ENCODE measurements around the gene BCKDK. TPM values are rescaled to one million over a fixed set of nuclear protein-coding genes. Genes with fewer than 3 reads are reported as not detected.

Gene BCKDK
- total and polyA plus RNA-seq, 4 donors, result 16.2 to 61.8 (median 33.9) TPM

GRCh38 chr16:31128711-31129567 lies 20.8 kb downstream of the BCKDK start:
- Histone ChIP-seq H3K27me3 (ENCODE audit: control insufficient read depth in 3 of 3, insufficient read depth in 3 of 3, low read length in 2 of 3) (no peaks in the 10 kb centered on the region), H3K4me1 (ENCODE audit: control insufficient read depth in 5 of 5, insufficient read depth in 5 of 5, low read length in 5 of 5) (peaks cover 0 to 27% (median 7%) of the 10 kb centered on the region in 5 donors), H3K4me3 (no peak overlapping the region), H3K36me3 (ENCODE audit: control insufficient read depth in 4 of 4, insufficient read depth in 4 of 4, low read length in 4 of 4) (peaks cover 15 to 35% (median 26%) of the 10 kb centered on the region in 4 donors), H3K27ac (ENCODE audit: low read depth in 1 of 2, low read length in 1 of 2) (peak overlapping the region; percentile 28 to 94), H3K9me3 (ENCODE audit: control insufficient read depth in 4 of 4, insufficient read depth in 3 of 4, low read length in 3 of 4) (no peaks in the 10 kb centered on the region), H3K9ac (ENCODE audit: insufficient read depth in 1 of 2, low read length in 2 of 2) (no peak overlapping the region)
- DNase-seq, result peak in 2 of 3 donors; percentile 21 to 56
- WGBS, 2 donors, result 22 to 40% methylated on average over 14 of the region's 14 CpGs
- ATAC-seq (ENCODE audit: insufficient read depth, low FRiP score), result peak; percentile 63
- TF ChIP-seq CTCF (IDR thresholded peaks at IDR 0.05; ENCODE audit: control extremely low read depth, extremely low read depth), result no peak

GRCh38 chr16:31129568-31130335 lies 21.6 kb downstream of the BCKDK start:
- DNase-seq, result no peak
- Histone ChIP-seq H3K27me3 (ENCODE audit: control insufficient read depth in 3 of 3, insufficient read depth in 3 of 3, low read length in 2 of 3) (no peaks in the 10 kb centered on the region), H3K9me3 (ENCODE audit: control insufficient read depth in 4 of 4, insufficient read depth in 3 of 4, low read length in 3 of 4) (no peaks in the 10 kb centered on the region), H3K4me1 (ENCODE audit: control insufficient read depth in 5 of 5, insufficient read depth in 5 of 5, low read length in 5 of 5) (peaks cover 0 to 32% (median 7%) of the 10 kb centered on the region in 5 donors), H3K36me3 (ENCODE audit: control insufficient read depth in 4 of 4, insufficient read depth in 4 of 4, low read length in 4 of 4) (peaks cover 15 to 35% (median 24%) of the 10 kb centered on the region in 4 donors), H3K27ac (ENCODE audit: low read depth in 1 of 2, low read length in 1 of 2) (peak overlapping the region in 1 of 2 donors; percentile 94), H3K4me3 (no peak overlapping the region), H3K9ac (ENCODE audit: insufficient read depth in 1 of 2, low read length in 2 of 2) (no peak overlapping the region)
- 28 to 48% methylated on average over 29 of the region's 29 CpGs for WGBS, 2 donors
- no peak for TF ChIP-seq CTCF (IDR thresholded peaks at IDR 0.05; ENCODE audit: control extremely low read depth, extremely low read depth)
- ATAC-seq (ENCODE audit: insufficient read depth, low FRiP score), result no peak

GRCh38 chr16:31130336-31130891 lies 22.2 kb downstream of the BCKDK start:
- peaks cover 15 to 35% (median 24%) of the 10 kb centered on the region in 4 donors for H3K36me3 ChIP-seq (ENCODE audit: control insufficient read depth in 4 of 4, insufficient read depth in 4 of 4, low read length in 4 of 4)
- ATAC-seq (ENCODE audit: insufficient read depth, low FRiP score) (no peak), DNase-seq (no peak)
- no peaks in the 10 kb centered on the region for H3K9me3 ChIP-seq (ENCODE audit: control insufficient read depth in 4 of 4, insufficient read depth in 3 of 4, low read length in 3 of 4)
- no peak for TF ChIP-seq CTCF (IDR thresholded peaks at IDR 0.05; ENCODE audit: control extremely low read depth, extremely low read depth)
- H3K4me1 ChIP-seq (ENCODE audit: control insufficient read depth in 5 of 5, insufficient read depth in 5 of 5, low read length in 5 of 5), result peaks cover 0 to 39% (median 7%) of the 10 kb centered on the region in 5 donors
- WGBS, 2 donors, result 53 to 54% methylated on average over 10 of the region's 10 CpGs
- peak overlapping the region in 1 of 2 donors; percentile 94 for H3K27ac ChIP-seq (ENCODE audit: low read depth in 1 of 2, low read length in 1 of 2)
- H3K4me3 ChIP-seq, result no peak overlapping the region
- H3K9ac ChIP-seq (ENCODE audit: insufficient read depth in 1 of 2, low read length in 2 of 2), result no peak overlapping the region
- H3K27me3 ChIP-seq (ENCODE audit: control insufficient read depth in 3 of 3, insufficient read depth in 3 of 3, low read length in 2 of 3), result no peaks in the 10 kb centered on the region

All from lung (tissue), 12 donors.